K562 (cell line): ENCODE results near the gene EME2. TPM values are rescaled to one million over a fixed set of nuclear protein-coding genes. Genes with fewer than 3 reads are reported as not detected.

Source experiments
- BHLHE40 ChIP-seq: IDR thresholded peaks from 2 replicates; pipeline ENCODE4 v1.6.1; 2011; ENCODE audit warnings: low read length, improper control_type of control experiment
- ETS2 ChIP-seq: IDR thresholded peaks from 2 replicates; pipeline ENCODE4 v1.6.1; 2016; ENCODE audit warnings: borderline replicate concordance, missing genetic modification characterization, mild to moderate bottlenecking, moderate library complexity, missing compliant biosample characterization; ENCODE audit not compliant: poor library complexity, severe bottlenecking
- ETV6 ChIP-seq, 3 experiments: fragments of 150-350 bp in 1 of 3; sonication (generic) in 1 of 3; formaldehyde crosslinking in 1 of 3; IDR thresholded peaks; 2 replicates each; pipeline versions ENCODE4 v1.6.1 to v1.8.0; 2014 to 2022; ENCODE audit warnings: borderline replicate concordance in 2 of 3, low read depth in 2 of 3, antibody characterized with exemption in 1 of 3, low read length in 1 of 3, mild to moderate bottlenecking in 1 of 3, missing genetic modification reagents in 1 of 3
- FOSL1 ChIP-seq: fragments of 200-800 bp; sonication (Bioruptor generic); conservative IDR thresholded peaks from 2 replicates; pipeline ENCODE4 v1.6.1; 2016; ENCODE audit warnings: missing genetic modification characterization, missing compliant biosample characterization
- KAT2B ChIP-seq: IDR thresholded peaks from one replicate; pipeline ENCODE4 v1.6.1; 2012; ENCODE audit warnings: low read depth, mild to moderate bottlenecking, control low read depth, inconsistent platforms, low read length, moderate library complexity
- MAFG ChIP-seq: fragments of 450-650 bp; conservative IDR thresholded peaks from 2 replicates; pipeline ENCODE4 v1.6.1; 2016; ENCODE audit warnings: missing genetic modification characterization, missing compliant biosample characterization
- NCOA1 ChIP-seq: fragments of 450-650 bp; IDR thresholded peaks from 2 replicates; pipeline ENCODE4 v1.6.1; 2016; ENCODE audit warnings: low read depth
- NFIC ChIP-seq: fragments of 450-650 bp; IDR thresholded peaks from 2 replicates; pipeline ENCODE4 v1.6.1; 2017; ENCODE audit warnings: mild to moderate bottlenecking, inconsistent platforms
- NR4A1 ChIP-seq, 2 experiments: fragments of 250-450 bp in 1 of 2; fragments of 450-650 bp in 1 of 2; sonication (Bioruptor Pico) in 1 of 2; IDR thresholded peaks; 2 replicates each; pipeline versions ENCODE4 v1.4.0 to v1.6.1; 2016 to 2020; ENCODE audit warnings: mild to moderate bottlenecking in 2 of 2, missing compliant biosample characterization in 1 of 2, missing genetic modification characterization in 1 of 2, moderate library complexity in 1 of 2
- NRF1 ChIP-seq, 2 experiments: fragments of 450-650 bp; IDR thresholded peaks in 1 of 2; conservative IDR thresholded peaks in 1 of 2; 2 replicates each; pipeline ENCODE4 v1.6.1; 2014; ENCODE audit warnings: mild to moderate bottlenecking in 2 of 2
- OTX1 ChIP-seq: fragments of 450-650 bp; formaldehyde crosslinking; IDR thresholded peaks from 2 replicates; pipeline ENCODE4 v1.4.0; 2022; ENCODE audit warnings: mild to moderate bottlenecking
- PKNOX1 ChIP-seq: fragments of 450-650 bp; IDR thresholded peaks from 2 replicates; pipeline ENCODE4 v1.6.1; 2016
- RBM17 ChIP-seq: fragments of 200-400 bp; formaldehyde crosslinking; IDR thresholded peaks from 2 replicates; pipeline ENCODE4 v1.6.1; 2017; ENCODE audit warnings: low read depth, mild to moderate bottlenecking, low read length, borderline replicate concordance
- TBL1XR1 ChIP-seq, 2 experiments: IDR thresholded peaks; 2 replicates each; pipeline ENCODE4 v1.6.1; 2012; ENCODE audit warnings: improper control_type of control experiment in 2 of 2, low read length in 2 of 2, mild to moderate bottlenecking in 1 of 2
- THAP12 ChIP-seq: fragments of 250-450 bp; sonication (Bioruptor Pico); IDR thresholded peaks from 2 replicates; pipeline ENCODE4 v1.9.0; 2021; ENCODE audit warnings: mild to moderate bottlenecking, inconsistent platforms
- ZC3H4 ChIP-seq: sonication (generic); formaldehyde crosslinking; IDR thresholded peaks from 2 replicates; pipeline ENCODE4 v1.9.0; 2021; ENCODE audit warnings: missing genetic modification reagents, borderline replicate concordance
- ZFP30 ChIP-seq: fragments of 250-450 bp; sonication (Bioruptor Pico); IDR thresholded peaks from 2 replicates; pipeline ENCODE4 v1.8.0; 2022; ENCODE audit warnings: moderate library complexity, mild to moderate bottlenecking, inconsistent platforms, borderline replicate concordance
- ZNF212 ChIP-seq: fragments of 450-650 bp; formaldehyde crosslinking; IDR thresholded peaks from 2 replicates; pipeline ENCODE4 v1.4.0; 2020; ENCODE audit warnings: mild to moderate bottlenecking
- ZNF695 ChIP-seq: fragments of 450-650 bp; formaldehyde crosslinking; IDR thresholded peaks from 2 replicates; pipeline ENCODE4 v1.4.0; 2020; ENCODE audit warnings: mild to moderate bottlenecking, moderate library complexity
- ZNF696 ChIP-seq: fragments of 250-450 bp; sonication (Bioruptor Pico); conservative IDR thresholded peaks from 2 replicates; pipeline ENCODE4 v1.4.0; 2020; ENCODE audit warnings: mild to moderate bottlenecking, moderate library complexity
- polyA plus RNA-seq, 8 experiments: library from polyadenylated mRNA; depleted of rRNA in 4 of 8; stranded (reverse) in 5 of 8; unstranded in 3 of 8; fragments of >200 nt; fragmentation: Nextera tagmentation in 2 of 8; fragmentation: Illumina TruSeq in 1 of 8; extraction: Ambion mirVana in 2 of 8; extraction: Trizol in 1 of 8; gene quantifications; 2 replicates each; pipeline versions ENCODE4 v1.2.1 to v1.2.3, GENCODE V29; 2011 to 2014; ENCODE audit warnings: inconsistent platforms in 1 of 8, missing spikeins in 1 of 8
- total RNA-seq, 7 experiments: library from RNA; depleted of rRNA in 6 of 7; stranded (reverse); fragments of >200 nt in 6 of 7; fragmentation: Illumina TruSeq in 2 of 7; extraction: Trizol in 2 of 7; gene quantifications; 2 replicates each; pipeline versions ENCODE4 v1.2.1 to v1.2.3, GENCODE V29; 2011 to 2021; ENCODE audit warnings: low replicate concordance in 1 of 7
- TF ChIP-seq, protein P1 (sequence below), 2 experiments: IDR thresholded peaks; 2 replicates each; pipeline ENCODE4 v1.6.1; 2011; ENCODE audit warnings: borderline replicate concordance in 1 of 2, control low read depth in 1 of 2, low read depth in 1 of 2, low read length in 1 of 2, mild to moderate bottlenecking in 1 of 2, mixed read lengths in 1 of 2, moderate library complexity in 1 of 2; ENCODE audit not compliant: insufficient read depth in 1 of 2, insufficient read length in 1 of 2, poor library complexity in 1 of 2, severe bottlenecking in 1 of 2; ENCODE audit errors: extremely low read depth in 1 of 2

The EME2 gene
- total and polyA plus RNA-seq, 9 of the 15 experiments (the other 6 are each of a cell fraction or from before 2014, with no cell fraction given): 0.35 to 19.9 (median 3.5) TPM

GRCh38 chr16:1772362-1772907 lies at the start of gene EME2 (continued):
- TF ChIP-seq FOSL1 (tag) (no peak), ETV6 (IDR thresholded peaks at IDR 0.05; ENCODE audit: borderline replicate concordance in 1 of 2, low read depth in 2 of 2, low read length in 1 of 2) (no peak; a peak in 1 of 4 replicates), ETV6 (CRISPR knock-in tag; IDR thresholded peaks at IDR 0.05; ENCODE audit: borderline replicate concordance) (no peak), OTX1 (CRISPR knock-in tag) (no peak), ZC3H4 (no peak; the same call in 1 of the 2 replicates), ZNF695 (no peak), THAP12 (CRISPR knock-in tag) (no peak), ZFP30 (CRISPR knock-in tag) (no peak), NFIC (no peak), KAT2B (no peak), NRF1 (conservative IDR thresholded peaks at IDR 0.05 in 1 of 2, IDR thresholded peaks at IDR 0.05 in 1 of 2) (peak; percentile 78 to 83), NCOA1 (no peak), ZNF696 (CRISPR knock-in tag) (no peak), ZNF212 (no peak), TBL1XR1 (IDR thresholded peaks at IDR 0.05; ENCODE audit: low read length in 2 of 2) (no peak), PKNOX1 (peak; percentile 23; the same call in 1 of the 2 replicates), RBM17 (no peak), MAFG (tag) (no peak), ETS2 (tag) (no peak), BHLHE40 (no peak), NR4A1 (CRISPR knock-in tag; IDR thresholded peaks at IDR 0.05) (0 out of 2 replicates have a peak, but pooled peaks have one; percentile 18), NR4A1 (tag; IDR thresholded peaks at IDR 0.05) (no peak)
- TF ChIP-seq, protein P1, sequence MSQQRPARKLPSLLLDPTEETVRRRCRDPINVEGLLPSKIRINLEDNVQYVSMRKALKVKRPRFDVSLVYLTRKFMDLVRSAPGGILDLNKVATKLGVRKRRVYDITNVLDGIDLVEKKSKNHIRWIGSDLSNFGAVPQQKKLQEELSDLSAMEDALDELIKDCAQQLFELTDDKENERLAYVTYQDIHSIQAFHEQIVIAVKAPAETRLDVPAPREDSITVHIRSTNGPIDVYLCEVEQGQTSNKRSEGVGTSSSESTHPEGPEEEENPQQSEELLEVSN (IDR thresholded peaks at IDR 0.05; ENCODE audit: borderline replicate concordance in 1 of 2, extremely low read depth in 1 of 2, insufficient read depth in 1 of 2, insufficient read length in 1 of 2, low read depth in 1 of 2, low read length in 1 of 2, poor library complexity in 1 of 2, severe bottlenecking in 1 of 2): peak in 1 of 2 experiments; percentile 71
